ENCODE measurements around the gene SLC40A1. TPM values are rescaled to one million over a fixed set of nuclear protein-coding genes. Genes with fewer than 3 reads are reported as not detected.
A peak's percentile ranks its signal among the peaks of the same experiment; 100 is the strongest.

Gene SLC40A1
- total and polyA plus RNA-seq, 2 of the 13 experiments (the other 11 are each of a cell fraction or from before 2014, with no cell fraction given): 10.6 to 24.9 TPM

- TF ChIP-seq, protein P1, sequence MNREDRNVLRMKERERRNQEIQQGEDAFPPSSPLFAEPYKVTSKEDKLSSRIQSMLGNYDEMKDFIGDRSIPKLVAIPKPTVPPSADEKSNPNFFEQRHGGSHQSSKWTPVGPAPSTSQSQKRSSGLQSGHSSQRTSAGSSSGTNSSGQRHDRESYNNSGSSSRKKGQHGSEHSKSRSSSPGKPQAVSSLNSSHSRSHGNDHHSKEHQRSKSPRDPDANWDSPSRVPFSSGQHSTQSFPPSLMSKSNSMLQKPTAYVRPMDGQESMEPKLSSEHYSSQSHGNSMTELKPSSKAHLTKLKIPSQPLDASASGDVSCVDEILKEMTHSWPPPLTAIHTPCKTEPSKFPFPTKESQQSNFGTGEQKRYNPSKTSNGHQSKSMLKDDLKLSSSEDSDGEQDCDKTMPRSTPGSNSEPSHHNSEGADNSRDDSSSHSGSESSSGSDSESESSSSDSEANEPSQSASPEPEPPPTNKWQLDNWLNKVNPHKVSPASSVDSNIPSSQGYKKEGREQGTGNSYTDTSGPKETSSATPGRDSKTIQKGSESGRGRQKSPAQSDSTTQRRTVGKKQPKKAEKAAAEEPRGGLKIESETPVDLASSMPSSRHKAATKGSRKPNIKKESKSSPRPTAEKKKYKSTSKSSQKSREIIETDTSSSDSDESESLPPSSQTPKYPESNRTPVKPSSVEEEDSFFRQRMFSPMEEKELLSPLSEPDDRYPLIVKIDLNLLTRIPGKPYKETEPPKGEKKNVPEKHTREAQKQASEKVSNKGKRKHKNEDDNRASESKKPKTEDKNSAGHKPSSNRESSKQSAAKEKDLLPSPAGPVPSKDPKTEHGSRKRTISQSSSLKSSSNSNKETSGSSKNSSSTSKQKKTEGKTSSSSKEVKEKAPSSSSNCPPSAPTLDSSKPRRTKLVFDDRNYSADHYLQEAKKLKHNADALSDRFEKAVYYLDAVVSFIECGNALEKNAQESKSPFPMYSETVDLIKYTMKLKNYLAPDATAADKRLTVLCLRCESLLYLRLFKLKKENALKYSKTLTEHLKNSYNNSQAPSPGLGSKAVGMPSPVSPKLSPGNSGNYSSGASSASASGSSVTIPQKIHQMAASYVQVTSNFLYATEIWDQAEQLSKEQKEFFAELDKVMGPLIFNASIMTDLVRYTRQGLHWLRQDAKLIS (CRISPR knock-in tag; IDR thresholded peaks at IDR 0.05): no peak
- TF ChIP-seq ZNF260 (CRISPR knock-in tag; IDR thresholded peaks at IDR 0.05; ENCODE audit: borderline replicate concordance, low read depth) (no peak), ZNF549 (CRISPR knock-in tag; IDR thresholded peaks at IDR 0.05) (no peak), CC2D1A (CRISPR knock-in tag; IDR thresholded peaks at IDR 0.05) (no peak), ARHGAP35 (CRISPR knock-in tag; IDR thresholded peaks at IDR 0.05; ENCODE audit: borderline replicate concordance) (no peak), CEBPG (CRISPR knock-in tag; IDR thresholded peaks at IDR 0.05) (peak; percentile 85), CEBPB (IDR thresholded peaks at IDR 0.05; ENCODE audit: borderline replicate concordance, low read depth, low read length) (peak; percentile 69), MAFK (conservative IDR thresholded peaks at IDR 0.05 in 1 of 2, IDR thresholded peaks at IDR 0.05 in 1 of 2; ENCODE audit: low read length in 2 of 2) (peak; percentile 82 to 90), ZFP36L1 (CRISPR knock-in tag; IDR thresholded peaks at IDR 0.05) (no peak), GPN1 (CRISPR knock-in tag; IDR thresholded peaks at IDR 0.05; ENCODE audit: borderline replicate concordance) (no peak), ZNF552 (CRISPR knock-in tag; IDR thresholded peaks at IDR 0.05; ENCODE audit: borderline replicate concordance) (no peak), KDM5B (CRISPR knock-in tag; IDR thresholded peaks at IDR 0.05; ENCODE audit: borderline replicate concordance) (no peak), ZNF180 (CRISPR knock-in tag; IDR thresholded peaks at IDR 0.05; ENCODE audit: borderline replicate concordance, low read depth) (no peak), HNF4A (CRISPR knock-in tag; IDR thresholded peaks at IDR 0.05) (no peak; the same call in 1 of the 2 replicates), MBD4 (IDR thresholded peaks at IDR 0.05; ENCODE audit: borderline replicate concordance, low read length) (no peak), POLR2A (IDR thresholded peaks at IDR 0.05; ENCODE audit: insufficient read depth in 1 of 2, low read depth in 2 of 2, low read length in 2 of 2) (no peak), SUZ12 (IDR thresholded peaks at IDR 0.05; ENCODE audit: low read depth, low read length) (no peak), ZNF513 (CRISPR knock-in tag; conservative IDR thresholded peaks at IDR 0.05) (no peak)
- TF ChIP-seq, protein P2, sequence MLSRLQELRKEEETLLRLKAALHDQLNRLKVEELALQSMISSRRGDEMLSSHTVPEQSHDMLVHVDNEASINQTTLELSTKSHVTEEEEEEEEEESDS (CRISPR knock-in tag; IDR thresholded peaks at IDR 0.05; ENCODE audit: borderline replicate concordance): no peak
Observed at GRCh38 chr2:189570570-189571031, 10.0 kb downstream of the SLC40A1 start (continued).
